Nephron progenitor cell (in vitro differentiated cells): ENCODE results near the gene BAIAP2L2.
"Not testable (repeated sequence)": the region's sequence is repeated elsewhere in the genome, so short reads cannot be mapped to it uniquely, and the experiment has no call there.

Experiments used
- DNase-seq: peaks from one replicate; pipeline ENCODE4 v3.0.0; 2021
- H3K27ac Mint-ChIP-seq: 2 replicates; pipeline ENCODE4 v1.8.0; 2021; ENCODE audit warnings: mild to moderate bottlenecking, moderate library complexity, mixed read lengths
- H3K27me3 Mint-ChIP-seq: 2 replicates; pipeline ENCODE4 v1.8.0; 2021; ENCODE audit warnings: mild to moderate bottlenecking, low read depth, mixed read lengths; ENCODE audit not compliant: poor library complexity
- H3K36me3 Mint-ChIP-seq: 2 replicates; pipeline ENCODE4 v1.8.0; 2021; ENCODE audit warnings: low read depth, mixed read lengths
- H3K4me1 Mint-ChIP-seq: 2 replicates; pipeline ENCODE4 v1.8.0; 2021; ENCODE audit warnings: mixed read lengths
- H3K4me3 Mint-ChIP-seq: 2 replicates; pipeline ENCODE4 v1.8.0; 2021; ENCODE audit warnings: mild to moderate bottlenecking, moderate library complexity, mixed read lengths
- H3K9me3 Mint-ChIP-seq: 2 replicates; pipeline ENCODE4 v1.8.0; 2021; ENCODE audit warnings: mild to moderate bottlenecking, moderate library complexity, mixed read lengths
- CTCF ChIP-seq: fragments of 200-600 bp; sonication (generic); IDR thresholded peaks from 2 replicates; pipeline ENCODE4 v1.5.0; 2021; ENCODE audit warnings: antibody characterized with exemption

BAIAP2L2 gene

GRCh38 chr22:38110008-38110862 lies at the start of gene BAIAP2L2:
Gene BAIAP2L2 (minus strand): TSS chr22:38110684. CDS start chr22:38110525, 159 bp downstream.
- peak; percentile 41 for DNase-seq
- no peak for TF ChIP-seq CTCF
- H3K4me3 Mint-ChIP-seq: peak within 1 kb of the TSS; percentile 35
- H3K27me3 Mint-ChIP-seq: peaks cover 14% of the 10 kb centered on the region
- H3K27ac Mint-ChIP-seq: peak within 1 kb of the TSS; percentile 86
- no peaks in the 10 kb centered on the region for H3K9me3 Mint-ChIP-seq
- peaks cover 22% of the 10 kb centered on the region for H3K4me1 Mint-ChIP-seq
- no peaks in the 10 kb centered on the region for H3K36me3 Mint-ChIP-seq

GRCh38 chr22:38155703-38156102 lies 45.2 kb upstream of the BAIAP2L2 start:
- H3K36me3 Mint-ChIP-seq: no peaks in the 10 kb centered on the region
- TF ChIP-seq CTCF: no peak
- no peak for DNase-seq
- H3K4me3 Mint-ChIP-seq: no peak overlapping the region
- peaks cover 5% of the 10 kb centered on the region for H3K9me3 Mint-ChIP-seq
- no peak overlapping the region for H3K27ac Mint-ChIP-seq
- peaks cover 5% of the 10 kb centered on the region for H3K4me1 Mint-ChIP-seq
- peaks cover 3% of the 10 kb centered on the region for H3K27me3 Mint-ChIP-seq

GRCh38 chr22:38154563-38154915 lies 44.1 kb upstream of the BAIAP2L2 start:
- not testable (repeated sequence) for H3K27ac Mint-ChIP-seq, H3K4me1 Mint-ChIP-seq, H3K4me3 Mint-ChIP-seq, DNase-seq, H3K36me3 Mint-ChIP-seq, H3K27me3 Mint-ChIP-seq, H3K9me3 Mint-ChIP-seq

- H3K9me3 Mint-ChIP-seq: peaks cover 5% of the 10 kb centered on the region
- peaks cover 5% of the 10 kb centered on the region for H3K4me1 Mint-ChIP-seq
- no peak overlapping the region for H3K4me3 Mint-ChIP-seq
- no peak for TF ChIP-seq CTCF
- DNase-seq: no peak
- no peaks in the 10 kb centered on the region for H3K27me3 Mint-ChIP-seq
- H3K27ac Mint-ChIP-seq: no peak overlapping the region
- H3K36me3 Mint-ChIP-seq: no peaks in the 10 kb centered on the region
These were observed 43.5 kb upstream of the BAIAP2L2 start for GRCh38 chr22:38153821-38154562.

GRCh38 chr22:38151126-38151500 lies 40.6 kb upstream of the BAIAP2L2 start:
- TF ChIP-seq CTCF: no peak
- Mint-ChIP-seq H3K27ac (no peak overlapping the region), H3K36me3 (no peaks in the 10 kb centered on the region), H3K4me1 (peaks cover 5% of the 10 kb centered on the region), H3K9me3 (peaks cover 5% of the 10 kb centered on the region), H3K27me3 (no peaks in the 10 kb centered on the region), H3K4me3 (no peak overlapping the region)
- no peak for DNase-seq

GRCh38 chr22:38148245-38148644 lies 37.8 kb upstream of the BAIAP2L2 start:
- Mint-ChIP-seq H3K4me3 (no peak overlapping the region), H3K4me1 (peaks cover 8% of the 10 kb centered on the region), H3K27ac (no peak overlapping the region), H3K27me3 (no peaks in the 10 kb centered on the region), H3K36me3 (peaks cover 3% of the 10 kb centered on the region), H3K9me3 (no peaks in the 10 kb centered on the region)
- DNase-seq: no peak
- no peak for TF ChIP-seq CTCF

GRCh38 chr22:38146166-38146565 lies 35.7 kb upstream of the BAIAP2L2 start:
- H3K27ac Mint-ChIP-seq, DNase-seq, H3K36me3 Mint-ChIP-seq, H3K4me1 Mint-ChIP-seq, H3K27me3 Mint-ChIP-seq, H3K9me3 Mint-ChIP-seq, H3K4me3 Mint-ChIP-seq: not testable (repeated sequence)
